Measurements from ENCODE around the gene BICD2.

The BICD2 gene

DNA sequence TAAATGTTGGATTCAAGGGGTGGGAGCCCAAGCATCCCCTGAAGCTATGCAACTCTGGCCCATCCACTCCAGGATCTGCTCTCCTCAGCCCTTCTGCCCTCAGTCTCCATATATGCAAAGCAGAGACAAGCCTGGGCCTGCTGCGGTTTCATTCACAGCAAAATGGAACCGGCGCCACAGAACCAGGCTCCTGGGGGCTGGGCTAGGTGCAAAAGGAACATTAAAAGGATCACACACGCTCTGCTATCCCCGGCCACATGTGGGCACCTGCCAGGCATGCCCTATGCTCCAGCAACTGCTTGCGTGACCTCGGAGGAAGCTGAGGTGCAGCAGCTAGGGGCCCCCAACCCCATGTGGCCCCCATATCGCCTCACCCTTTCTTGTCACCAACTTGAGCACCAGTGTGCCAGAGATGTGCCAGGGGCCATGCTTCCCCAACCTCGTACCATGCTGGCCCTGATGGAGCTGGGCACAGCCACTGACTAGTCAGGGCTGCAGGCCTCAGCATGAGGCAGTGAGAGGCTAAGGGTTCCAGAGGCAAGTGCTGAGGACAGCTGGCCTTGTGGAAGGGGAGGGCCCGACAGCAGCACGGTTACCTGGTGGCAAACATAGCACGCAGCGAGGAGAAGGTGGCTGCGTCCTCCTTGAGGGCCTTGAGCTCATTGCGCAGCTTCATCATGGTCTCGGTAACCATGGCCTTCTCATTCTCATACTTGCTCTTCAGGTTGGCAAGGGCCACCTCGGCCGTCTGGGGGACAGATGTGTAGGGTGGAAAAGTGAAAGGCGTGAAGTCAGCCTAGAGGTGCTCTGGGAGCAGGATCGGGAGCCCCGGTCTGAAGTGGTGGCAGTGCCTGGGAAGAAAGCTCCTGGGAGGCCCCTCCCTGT is 47.2 kb downstream of the BICD2 start:
- in situ Hi-C loops (cut with MboI; ENCODE audit: low sequenced_read_pairs), result loop anchor here (5.0 kb wide), 1 partner anchor 75 kb away; no protein-coding TSS in a partner anchor

- in situ Hi-C loops (cut with MboI; ENCODE audit: low sequenced_read_pairs), result loop anchor here (5.0 kb wide), 1 partner anchor 76 kb away; no protein-coding TSS in a partner anchor
Measured at GRCh38 chr9:92716557-92716956, 48.1 kb downstream of the BICD2 start.

GRCh38 chr9:92715488-92716231 is 49.0 kb downstream of the BICD2 start:
- in situ Hi-C loops (cut with MboI; ENCODE audit: low sequenced_read_pairs), result loop anchor here (5.0 kb wide), 1 partner anchor 77 kb away; no protein-coding TSS in a partner anchor

DNA sequence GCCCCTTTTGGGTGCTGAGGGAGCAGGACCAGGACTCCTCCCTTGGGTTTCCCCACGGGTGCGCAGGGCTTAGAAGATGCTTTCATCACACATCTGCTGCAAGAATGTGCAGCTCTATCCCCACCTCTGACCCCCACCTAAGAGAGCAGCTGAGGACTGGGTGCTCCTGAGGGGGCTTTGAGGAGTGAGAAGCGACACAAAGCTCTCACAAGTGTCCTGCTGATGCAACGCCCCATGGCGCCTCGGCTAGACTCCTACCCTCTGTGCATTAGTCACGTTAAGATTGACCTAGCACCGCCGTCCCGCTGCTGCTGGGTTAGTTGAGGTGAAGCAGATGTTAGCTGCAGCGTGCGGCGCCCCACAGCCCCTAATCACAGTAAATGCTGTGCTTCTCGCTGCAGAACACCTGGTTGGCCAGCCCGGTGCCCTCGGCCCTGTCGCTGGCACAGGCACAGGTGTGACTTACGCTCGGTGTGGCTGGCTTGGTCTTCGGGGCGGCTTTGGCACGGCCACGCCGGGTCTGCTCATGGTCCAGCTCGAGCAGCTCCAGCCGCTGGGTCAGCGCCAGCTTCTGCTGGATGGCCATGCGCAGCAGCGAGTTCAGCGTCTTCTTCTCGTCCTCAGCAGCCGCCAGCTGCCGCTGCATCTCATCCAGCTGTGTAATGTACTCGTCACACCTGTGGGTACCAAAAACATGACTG is 49.7 kb downstream of the BICD2 start:
- in situ Hi-C loops (cut with MboI; ENCODE audit: low sequenced_read_pairs), result loop anchor here (5.0 kb wide), 1 partner anchor 77 kb away; no protein-coding TSS in a partner anchor

GRCh38 chr9:92714016-92714415 is 50.6 kb downstream of the BICD2 start:
- in situ Hi-C loops (cut with MboI; ENCODE audit: low sequenced_read_pairs), result no loop called here

DNA sequence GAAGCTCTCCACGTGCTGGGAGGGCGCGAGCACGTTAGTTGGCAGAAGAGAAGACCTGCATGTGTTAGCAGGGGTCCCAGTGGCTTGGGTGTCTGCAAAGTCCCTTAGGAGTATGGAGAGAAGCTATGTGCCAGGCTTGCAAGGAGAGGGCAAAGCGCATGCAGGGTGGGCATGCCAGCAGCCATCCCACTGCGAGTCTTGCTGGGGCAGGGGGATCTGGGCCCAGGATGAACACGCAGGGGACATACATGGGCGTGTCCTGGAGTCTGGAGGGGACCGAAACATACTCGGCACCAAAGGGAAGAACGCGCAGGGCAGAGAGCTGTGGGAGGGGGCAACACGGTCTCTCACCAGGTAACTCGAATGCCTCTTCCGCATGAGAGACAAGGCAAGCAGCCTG is 51.1 kb downstream of the BICD2 start:
- in situ Hi-C loops (cut with MboI; ENCODE audit: low sequenced_read_pairs), result no loop called here

GRCh38 chr9:92712767-92713166 is 51.9 kb downstream of the BICD2 start:
- in situ Hi-C loops (cut with MboI; ENCODE audit: low sequenced_read_pairs), result no loop called here

- in situ Hi-C loops (cut with MboI; ENCODE audit: low sequenced_read_pairs), result no loop called here
Measured at GRCh38 chr9:92711844-92712243, 52.8 kb downstream of the BICD2 start.

DNA sequence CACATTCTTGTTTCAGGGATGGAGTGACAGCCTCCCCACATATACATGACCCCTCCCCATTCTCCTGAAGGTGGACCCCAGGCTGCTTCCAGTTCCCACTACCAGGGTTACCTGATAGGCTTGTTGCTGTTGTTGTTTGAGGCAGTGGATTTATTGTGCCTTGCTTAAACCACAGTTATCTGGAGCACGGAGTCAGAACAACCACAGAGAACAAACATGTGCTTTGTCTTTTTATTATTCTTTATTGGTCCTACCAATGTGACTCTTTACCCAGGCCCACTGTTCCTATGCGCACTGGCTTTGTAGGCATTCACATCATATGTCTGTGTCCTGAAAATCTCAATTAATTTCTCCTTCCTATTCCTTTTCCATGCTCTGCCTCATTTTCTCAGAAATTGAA is 53.5 kb downstream of the BICD2 start:
- in situ Hi-C loops (cut with MboI; ENCODE audit: low sequenced_read_pairs), result no loop called here

DNA sequence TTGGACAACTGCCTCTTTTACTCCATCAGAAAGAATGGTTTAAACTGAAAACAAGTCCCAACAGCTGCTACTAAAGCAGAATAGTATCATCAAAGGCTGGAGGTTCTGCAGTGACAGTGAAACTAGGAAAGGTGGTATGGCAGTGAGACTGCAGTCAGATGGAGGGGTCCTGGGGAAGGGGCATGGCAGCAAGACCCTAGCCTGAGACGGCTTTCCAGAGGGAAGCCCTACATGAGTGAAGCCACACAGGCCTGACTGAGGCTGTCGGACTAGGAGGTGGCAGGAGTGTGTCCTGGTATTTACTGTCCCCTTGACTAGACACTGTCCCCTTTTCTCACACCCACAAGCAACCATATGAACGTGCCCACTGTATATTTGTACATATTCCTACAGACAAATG is 54.3 kb downstream of the BICD2 start:
- in situ Hi-C loops (cut with MboI; ENCODE audit: low sequenced_read_pairs), result no loop called here

- in situ Hi-C loops (cut with MboI; ENCODE audit: low sequenced_read_pairs), result no loop called here
Measured at GRCh38 chr9:92709954-92710353, 54.7 kb downstream of the BICD2 start.

- in situ Hi-C loops (cut with MboI; ENCODE audit: low sequenced_read_pairs), result no loop called here
Measured at GRCh38 chr9:92709240-92709639, 55.4 kb downstream of the BICD2 start.

DNA sequence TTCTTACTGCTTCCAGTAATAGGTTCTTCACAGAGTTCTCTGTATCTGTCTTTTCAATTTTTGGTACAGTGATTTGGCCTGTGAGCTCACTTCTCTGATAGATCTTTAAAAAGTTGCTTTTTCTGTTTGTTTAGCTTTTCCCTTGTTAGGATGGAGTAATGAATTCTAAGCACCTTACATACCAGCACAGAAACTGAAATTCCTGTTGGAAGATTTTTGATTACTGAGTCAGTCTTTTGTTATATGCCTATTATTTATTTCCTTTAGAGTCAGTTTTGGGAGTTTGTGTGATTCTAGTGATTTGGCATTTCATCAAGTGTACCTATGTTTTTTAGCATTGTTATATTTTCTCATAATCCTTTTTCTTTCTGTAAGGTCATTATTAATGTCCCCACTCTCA is 57.1 kb downstream of the BICD2 start:
- in situ Hi-C loops (cut with MboI; ENCODE audit: low sequenced_read_pairs), result no loop called here

DNA sequence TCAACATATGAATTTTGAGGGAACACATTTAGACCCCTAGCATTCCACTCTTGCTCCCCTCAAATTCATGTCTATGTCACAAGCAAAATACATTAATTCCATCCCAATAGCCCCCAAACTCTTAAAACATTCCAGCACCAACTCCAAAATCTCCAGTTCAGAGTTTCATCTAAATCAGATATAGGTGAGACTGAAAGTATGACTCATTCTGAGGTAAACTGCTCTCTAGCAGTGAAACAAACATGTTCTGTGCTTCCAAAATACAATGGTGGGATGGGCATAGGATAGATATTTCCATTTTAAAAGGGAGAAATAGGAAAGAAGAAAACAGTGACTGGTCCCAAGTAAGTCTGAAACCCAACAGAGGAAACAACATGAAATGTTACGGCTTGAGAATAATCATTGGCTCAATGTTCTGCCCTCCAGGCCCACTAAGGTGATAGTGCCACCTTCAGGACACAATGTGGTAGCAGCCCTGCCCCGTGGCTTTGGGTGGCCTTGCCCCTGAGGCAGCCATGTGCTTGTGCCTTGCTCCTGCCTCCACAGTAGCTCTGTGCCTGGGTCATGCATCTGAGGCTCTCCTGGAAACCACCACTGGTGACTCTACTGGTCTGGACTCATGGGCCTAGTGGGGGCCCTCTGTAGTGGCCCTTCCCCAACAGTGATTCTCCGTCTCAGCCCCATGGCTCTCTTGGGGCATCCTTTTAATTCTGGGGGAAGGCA is 58.3 kb downstream of the BICD2 start:
- in situ Hi-C loops (cut with MboI; ENCODE audit: low sequenced_read_pairs), result no loop called here

DNA sequence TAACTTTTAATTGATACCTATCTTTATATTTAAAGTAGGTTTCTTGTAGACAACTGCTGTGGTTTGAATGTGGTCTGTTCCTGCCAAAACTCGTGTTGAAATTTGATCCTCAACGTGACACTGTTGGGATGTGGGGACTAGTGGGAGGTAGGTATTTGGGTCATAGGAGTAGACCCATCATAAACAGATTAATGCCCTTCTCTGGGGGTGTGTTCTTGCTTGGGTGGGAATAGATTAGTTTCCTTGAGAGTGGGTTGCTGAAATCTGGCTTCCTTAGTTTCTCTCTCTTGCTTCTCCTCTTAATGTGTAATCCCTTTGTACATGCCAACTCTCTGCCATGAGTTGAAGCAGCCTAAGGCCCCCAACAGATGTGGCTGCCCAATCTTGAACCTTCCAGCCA is 60.1 kb downstream of the BICD2 start:
- in situ Hi-C loops (cut with MboI; ENCODE audit: low sequenced_read_pairs), result no loop called here

GRCh38 chr9:92696619-92697018 is 68.0 kb downstream of the BICD2 start:
- in situ Hi-C loops (cut with MboI; ENCODE audit: low sequenced_read_pairs), result no loop called here

- in situ Hi-C loops (cut with MboI; ENCODE audit: low sequenced_read_pairs), result no loop called here
Measured at GRCh38 chr9:92686954-92687353, 77.7 kb downstream of the BICD2 start.

- in situ Hi-C loops (cut with MboI; ENCODE audit: low sequenced_read_pairs), result no loop called here
Measured at GRCh38 chr9:92685022-92685421, 79.6 kb downstream of the BICD2 start.

- in situ Hi-C loops (cut with MboI; ENCODE audit: low sequenced_read_pairs), result no loop called here
Measured at GRCh38 chr9:92682269-92682668, 82.4 kb downstream of the BICD2 start.

Measured in HL-60/S4 (cell line).